Immature natural killer cell (primary cell): ENCODE data around the gene FH. TPM values are rescaled to one million over a fixed set of nuclear protein-coding genes. Genes with fewer than 3 reads are reported as not detected.

Experiments used
- DNase-seq, 3 donors: peaks; one replicate each; pipeline ENCODE4 v3.0.0; 2022; ENCODE audit warnings: mixed read lengths in 1 of 3
- H3K27ac Mint-ChIP-seq, 6 donors: one replicate each; pipeline ENCODE4 v1.8.0; 2020; ENCODE audit warnings: mixed read lengths in 6 of 6, mild to moderate bottlenecking in 5 of 6, inconsistent platforms in 4 of 6, moderate library complexity in 3 of 6
- H3K27me3 Mint-ChIP-seq, 3 donors: one replicate each; pipeline ENCODE4 v1.8.0; 2020 to 2021; ENCODE audit warnings: low read depth in 3 of 3, mild to moderate bottlenecking in 3 of 3, mixed read lengths in 3 of 3, moderate library complexity in 3 of 3, inconsistent platforms in 1 of 3
- H3K36me3 Mint-ChIP-seq, 3 donors: one replicate each; pipeline ENCODE4 v1.8.0; 2020; ENCODE audit warnings: mixed read lengths in 3 of 3, inconsistent platforms in 2 of 3, mild to moderate bottlenecking in 2 of 3
- H3K4me1 Mint-ChIP-seq, 2 donors: one replicate each; pipeline ENCODE4 v1.8.0; 2020; ENCODE audit warnings: inconsistent platforms in 2 of 2, mild to moderate bottlenecking in 2 of 2, mixed read lengths in 2 of 2, moderate library complexity in 1 of 2
- H3K4me3 Mint-ChIP-seq, 5 donors: one replicate each; pipeline ENCODE4 v1.8.0; 2020; ENCODE audit warnings: mild to moderate bottlenecking in 5 of 5, mixed read lengths in 5 of 5, inconsistent platforms in 3 of 5, moderate library complexity in 3 of 5
- H3K9me3 Mint-ChIP-seq, 6 donors: one replicate each; pipeline ENCODE4 v1.8.0; 2020; ENCODE audit warnings: mild to moderate bottlenecking in 6 of 6, mixed read lengths in 6 of 6, inconsistent platforms in 4 of 6, moderate library complexity in 3 of 6
- polyA plus RNA-seq, 3 donors: library from polyadenylated mRNA; unstranded; fragments of 300-500 nt; fragmentation: Illumina TruSeq; gene quantifications; one replicate each; pipeline ENCODE4 v1.2.3, GENCODE V29; 2021

Gene FH
- polyA plus RNA-seq, 3 donors from 2014 or later: 27.8 to 33.4 (median 28.5) TPM

GRCh38 chr1:241503444-241503843 is 16.1 kb downstream of the FH start:
- Mint-ChIP-seq H3K27ac (no peak overlapping the region), H3K36me3 (peaks cover 45 to 66% (median 50%) of the 10 kb centered on the region in 3 donors), H3K4me3 (no peak overlapping the region), H3K27me3 (no peaks in the 10 kb centered on the region), H3K4me1 (no peaks in the 10 kb centered on the region), H3K9me3 (no peaks in the 10 kb centered on the region)
- DNase-seq: no peak

- Mint-ChIP-seq H3K4me1 (no peaks in the 10 kb centered on the region), H3K36me3 (peaks cover 48 to 62% (median 54%) of the 10 kb centered on the region in 3 donors), H3K27ac (no peak overlapping the region), H3K9me3 (no peaks in the 10 kb centered on the region), H3K4me3 (no peak overlapping the region), H3K27me3 (no peaks in the 10 kb centered on the region)
- DNase-seq: no peak
Observed at GRCh38 chr1:241499910-241500309, 19.6 kb downstream of the FH start.

GRCh38 chr1:241495741-241496140 is 23.8 kb downstream of the FH start:
- peaks cover 27 to 47% (median 38%) of the 10 kb centered on the region in 3 donors for H3K36me3 Mint-ChIP-seq
- no peaks in the 10 kb centered on the region for H3K4me1 Mint-ChIP-seq
- H3K27ac Mint-ChIP-seq: no peak overlapping the region
- no peak for DNase-seq
- no peaks in the 10 kb centered on the region for H3K27me3 Mint-ChIP-seq
- no peak overlapping the region for H3K4me3 Mint-ChIP-seq
- no peaks in the 10 kb centered on the region for H3K9me3 Mint-ChIP-seq

GRCh38 chr1:241488739-241489138 is 30.8 kb downstream of the FH start:
- DNase-seq: no peak
- no peaks in the 10 kb centered on the region for H3K27me3 Mint-ChIP-seq

GRCh38 chr1:241485554-241485992 is 34.0 kb downstream of the FH start:
- no peaks in the 10 kb centered on the region for H3K36me3 Mint-ChIP-seq
- H3K4me3 Mint-ChIP-seq: no peak overlapping the region
- no peak overlapping the region for H3K27ac Mint-ChIP-seq
- DNase-seq: no peak
- no peaks in the 10 kb centered on the region for H3K9me3 Mint-ChIP-seq
- H3K4me1 Mint-ChIP-seq: no peaks in the 10 kb centered on the region
- peaks cover 0 to 2% (median 0%) of the 10 kb centered on the region in 3 donors for H3K27me3 Mint-ChIP-seq

More at GRCh38 chr1:241488739-241489138, 30.8 kb downstream of the FH start:
- H3K4me3 Mint-ChIP-seq: no peak overlapping the region
- no peaks in the 10 kb centered on the region for H3K36me3 Mint-ChIP-seq
- H3K4me1 Mint-ChIP-seq: no peaks in the 10 kb centered on the region
- no peak overlapping the region for H3K27ac Mint-ChIP-seq
- H3K9me3 Mint-ChIP-seq: no peaks in the 10 kb centered on the region

GRCh38 chr1:241485145-241485544 is 34.4 kb downstream of the FH start:
- Mint-ChIP-seq H3K9me3 (no peaks in the 10 kb centered on the region), H3K27ac (no peak overlapping the region), H3K4me3 (no peak overlapping the region), H3K4me1 (no peaks in the 10 kb centered on the region), H3K36me3 (no peaks in the 10 kb centered on the region), H3K27me3 (peaks cover 0 to 2% (median 0%) of the 10 kb centered on the region in 3 donors)
- DNase-seq: no peak

- no peak overlapping the region for H3K27ac Mint-ChIP-seq
- H3K4me3 Mint-ChIP-seq: no peak overlapping the region
- H3K27me3 Mint-ChIP-seq: peaks cover 0 to 2% (median 0%) of the 10 kb centered on the region in 3 donors
- H3K9me3 Mint-ChIP-seq: no peaks in the 10 kb centered on the region
- H3K4me1 Mint-ChIP-seq: no peaks in the 10 kb centered on the region
- no peaks in the 10 kb centered on the region for H3K36me3 Mint-ChIP-seq
- no peak for DNase-seq
Observed at GRCh38 chr1:241482761-241483250, 36.7 kb downstream of the FH start.

GRCh38 chr1:241479294-241479693 is 40.3 kb downstream of the FH start:
- Mint-ChIP-seq H3K36me3 (no peaks in the 10 kb centered on the region), H3K9me3 (no peaks in the 10 kb centered on the region), H3K4me1 (no peaks in the 10 kb centered on the region), H3K4me3 (no peak overlapping the region), H3K27me3 (peaks cover 0 to 2% (median 0%) of the 10 kb centered on the region in 3 donors), H3K27ac (no peak overlapping the region)
- DNase-seq: no peak

- no peaks in the 10 kb centered on the region for H3K4me1 Mint-ChIP-seq
- no peak for DNase-seq
- no peaks in the 10 kb centered on the region for H3K36me3 Mint-ChIP-seq
- H3K4me3 Mint-ChIP-seq: no peak overlapping the region
- peaks cover 0 to 6% (median 3%) of the 10 kb centered on the region in 3 donors for H3K27me3 Mint-ChIP-seq
- no peak overlapping the region for H3K27ac Mint-ChIP-seq
- H3K9me3 Mint-ChIP-seq: no peaks in the 10 kb centered on the region
Observed at GRCh38 chr1:241475671-241476070, 43.9 kb downstream of the FH start.

GRCh38 chr1:241473026-241473425 is 46.5 kb downstream of the FH start:
- H3K27ac Mint-ChIP-seq: no peak overlapping the region
- H3K4me3 Mint-ChIP-seq: no peak overlapping the region
- peaks cover 0 to 7% (median 6%) of the 10 kb centered on the region in 3 donors for H3K27me3 Mint-ChIP-seq
- H3K4me1 Mint-ChIP-seq: no peaks in the 10 kb centered on the region
- no peaks in the 10 kb centered on the region for H3K36me3 Mint-ChIP-seq
- H3K9me3 Mint-ChIP-seq: no peaks in the 10 kb centered on the region
- no peak for DNase-seq

GRCh38 chr1:241470908-241471590 is 48.5 kb downstream of the FH start:
- peaks cover 0 to 9% (median 7%) of the 10 kb centered on the region in 3 donors for H3K27me3 Mint-ChIP-seq
- DNase-seq: no peak
- H3K27ac Mint-ChIP-seq: no peak overlapping the region
- H3K4me3 Mint-ChIP-seq: no peak overlapping the region
- peaks cover 0 to 4% (median 0%) of the 10 kb centered on the region in 3 donors for H3K36me3 Mint-ChIP-seq
- H3K9me3 Mint-ChIP-seq: no peaks in the 10 kb centered on the region
- H3K4me1 Mint-ChIP-seq: no peaks in the 10 kb centered on the region

- Mint-ChIP-seq H3K36me3 (peaks cover 0 to 4% (median 0%) of the 10 kb centered on the region in 3 donors), H3K27ac (no peak overlapping the region), H3K4me3 (no peak overlapping the region), H3K4me1 (no peaks in the 10 kb centered on the region), H3K27me3 (peaks cover 0 to 10% (median 9%) of the 10 kb centered on the region in 3 donors), H3K9me3 (no peaks in the 10 kb centered on the region)
- no peak for DNase-seq
Observed at GRCh38 chr1:241470361-241470760, 49.2 kb downstream of the FH start.

- H3K27ac Mint-ChIP-seq: no peak overlapping the region
- peaks cover 0 to 1% (median 0%) of the 10 kb centered on the region in 6 donors for H3K9me3 Mint-ChIP-seq
- peaks cover 0 to 9% (median 3%) of the 10 kb centered on the region in 3 donors for H3K27me3 Mint-ChIP-seq
- no peaks in the 10 kb centered on the region for H3K4me1 Mint-ChIP-seq
- no peak for DNase-seq
- no peak overlapping the region for H3K4me3 Mint-ChIP-seq
- peaks cover 0 to 4% (median 0%) of the 10 kb centered on the region in 3 donors for H3K36me3 Mint-ChIP-seq
Observed at GRCh38 chr1:241465673-241466072, 53.9 kb downstream of the FH start.

- Mint-ChIP-seq H3K4me3 (no peak overlapping the region), H3K27ac (no peak overlapping the region), H3K27me3 (peaks cover 0 to 6% (median 3%) of the 10 kb centered on the region in 3 donors), H3K36me3 (peaks cover 0 to 4% (median 0%) of the 10 kb centered on the region in 3 donors), H3K4me1 (no peaks in the 10 kb centered on the region), H3K9me3 (peaks cover 0 to 1% (median 0%) of the 10 kb centered on the region in 6 donors)
- DNase-seq: no peak
Observed at GRCh38 chr1:241464985-241465384, 54.6 kb downstream of the FH start.
